GM19025 (cell line): Measurements from ENCODE around the gene CHAF1B.

Experiments
- ATAC-seq: cut with Tn5 transposase; IDR thresholded peaks from one replicate; pipeline ENCODE4 v1.9.1; 2021; ENCODE audit warnings: mild to moderate bottlenecking, low read depth, moderate library complexity; ENCODE audit not compliant: unreplicated experiment

The CHAF1B gene

GRCh38 chr21:36459098-36459497, 73.9 kb downstream of the CHAF1B start:
- no peak for ATAC-seq

DNA sequence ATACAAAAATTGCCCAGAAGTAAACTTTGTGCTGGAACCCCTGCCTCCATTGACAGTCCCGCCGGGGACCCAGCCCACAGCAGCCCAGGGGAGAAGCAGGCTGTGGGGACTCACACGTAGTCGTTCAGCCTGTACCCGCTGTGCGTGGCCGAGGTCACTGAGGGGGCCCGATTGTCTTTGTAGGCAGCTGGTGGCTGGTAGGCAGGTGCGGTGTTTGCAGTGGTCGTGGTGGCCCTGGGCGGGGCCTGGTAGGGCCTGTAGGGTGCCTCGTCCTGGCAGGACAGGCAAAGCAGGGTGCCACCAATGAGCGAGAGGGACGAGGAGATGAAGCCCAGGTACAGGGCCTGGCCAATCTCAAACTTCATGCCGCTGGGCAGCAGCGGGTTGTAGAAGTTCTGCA, 75.7 kb downstream of the CHAF1B start:
- ATAC-seq, result no peak

GRCh38 chr21:36461277-36461917, 76.2 kb downstream of the CHAF1B start:
- no peak for ATAC-seq

DNA sequence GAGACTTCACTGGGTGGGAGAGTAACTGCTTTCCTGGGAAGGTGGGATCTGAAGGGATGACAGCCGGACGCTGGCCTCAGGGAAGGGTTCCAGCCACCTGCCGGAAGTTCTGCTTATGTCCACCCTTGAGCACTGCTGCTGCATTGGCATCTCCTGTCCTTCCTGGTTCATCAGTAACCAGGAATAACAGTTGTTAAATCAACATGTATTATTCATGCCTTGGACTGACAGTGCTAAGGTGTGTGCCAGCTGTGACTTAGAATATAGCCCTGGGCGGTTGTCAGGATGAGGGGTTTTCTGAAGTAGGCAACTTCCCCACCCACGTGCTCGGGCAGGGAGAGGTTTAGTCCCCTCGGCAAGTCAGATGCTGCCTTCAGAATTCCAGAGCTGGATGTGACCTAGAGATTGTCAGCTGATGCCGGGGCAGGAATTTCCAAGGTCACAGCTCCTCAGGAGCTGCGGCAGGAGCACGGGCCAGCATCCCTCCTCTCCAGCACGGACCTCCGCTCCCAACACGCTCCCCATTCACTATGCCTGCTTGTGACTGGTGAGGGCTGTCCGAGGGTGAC, 76.8 kb downstream of the CHAF1B start:
- ATAC-seq, result no peak

DNA sequence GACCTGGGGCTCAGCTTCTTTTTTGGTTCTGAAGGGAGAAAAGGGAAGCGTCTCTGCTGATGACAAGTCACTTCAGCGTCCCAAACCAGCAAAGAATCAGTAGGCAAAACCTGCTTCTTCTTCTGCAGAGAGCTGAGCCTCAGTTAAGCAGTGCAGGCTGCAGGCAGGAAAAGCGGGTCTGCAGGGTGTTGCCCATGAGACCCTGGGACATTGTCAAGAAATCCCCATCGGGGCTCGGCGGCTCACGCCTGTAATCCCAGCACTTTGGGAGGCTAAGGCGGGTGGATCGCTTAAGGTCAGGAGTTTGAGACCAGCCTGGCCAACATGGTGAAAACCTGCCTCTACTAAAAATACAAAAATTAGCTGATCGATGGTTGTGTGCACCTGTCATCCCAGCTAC, 78.0 kb downstream of the CHAF1B start:
- ATAC-seq, result no peak

DNA sequence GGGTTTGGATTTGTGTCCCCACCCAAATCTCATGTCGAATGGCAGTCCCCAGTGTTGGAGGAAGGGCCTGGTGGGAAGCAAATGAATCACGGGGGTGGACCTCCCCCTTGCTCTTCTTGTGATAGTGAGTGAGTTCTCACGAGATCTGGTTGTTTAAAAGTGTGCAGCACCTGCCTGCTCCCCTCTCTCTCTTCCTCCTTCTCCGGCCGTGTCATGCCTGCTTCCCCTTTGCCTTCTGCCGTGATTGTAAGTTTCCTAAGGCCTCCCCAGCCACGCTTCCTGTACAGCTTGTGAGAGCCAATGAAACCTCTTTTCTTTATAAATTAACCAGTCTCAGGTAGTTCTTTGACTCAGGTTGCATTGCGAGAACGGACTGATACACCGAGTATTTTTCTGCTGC, 78.8 kb downstream of the CHAF1B start:
- no peak for ATAC-seq

DNA sequence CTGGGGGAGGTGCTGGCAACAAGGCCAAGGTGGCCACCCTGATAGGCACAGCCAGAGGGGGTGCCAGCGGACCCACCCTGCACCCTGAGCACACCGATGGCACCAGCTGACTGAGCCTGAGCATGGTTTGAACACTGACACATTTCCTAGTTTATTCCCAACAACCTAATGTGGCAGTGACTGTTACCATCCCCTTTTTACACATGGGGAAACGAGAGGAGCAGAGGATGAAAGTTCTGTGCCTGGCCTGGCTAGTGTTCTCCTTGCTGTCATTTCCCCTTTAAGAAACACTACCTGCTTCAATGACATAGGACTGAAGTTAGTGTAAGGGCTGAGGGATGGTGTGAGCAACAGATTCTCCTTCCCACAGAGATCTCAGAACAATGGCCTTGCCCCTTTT, 79.4 kb downstream of the CHAF1B start:
- no peak for ATAC-seq

GRCh38 chr21:36465478-36465877, 80.3 kb downstream of the CHAF1B start:
- ATAC-seq, result no peak

GRCh38 chr21:36466061-36466511, 80.9 kb downstream of the CHAF1B start:
- ATAC-seq, result no peak
